Endothelial cell of umbilical vein (primary cell): ENCODE data around the gene SMAD6. TPM values are rescaled to one million over a fixed set of nuclear protein-coding genes. Genes with fewer than 3 reads are reported as not detected.

Experiments used
- BruUV-seq: library from RNA; stranded (reverse); fragments of 400-500 nt; replicated peaks from 2 replicates; lab custom pipeline; 2021; lab: Mats Ljungman, UMichigan
- CTCF ChIA-PET: fragments of 300-600, 350-600 bp; sonication (Branson Sonifier 250); formaldehyde crosslinking; loops from one replicate; lab custom pipeline; 2021; ENCODE audit warnings: antibody characterized with exemption, inconsistent platforms; lab: Charles Lee
- POLR2A ChIA-PET: fragments of 300-600, 350-600 bp; sonication (Branson Sonifier 250); formaldehyde crosslinking; loops from one replicate; lab custom pipeline; 2021; ENCODE audit warnings: antibody characterized with exemption, inconsistent platforms; lab: Charles Lee
- DNase-seq: peaks from one replicate; pipeline ENCODE4 v3.0.0-alpha.2; 2011; ENCODE audit warnings: low read depth, low spot score
- FAIRE-seq: peaks from 2 replicates; lab custom pipeline; 2011; peaks lifted over from hg19 to GRCh38; lab: Jason Lieb, UNC
- H2AFZ ChIP-seq: 2 replicates; pipeline ENCODE4 v1.6.0; 2012; ENCODE audit warnings: low read depth, low read length, control low read depth, inconsistent platforms
- H3K27ac ChIP-seq: 2 replicates; pipeline ENCODE4 v1.5.1; 2011; ENCODE audit warnings: low read depth, mild to moderate bottlenecking, control low read depth, low read length, moderate library complexity; ENCODE audit not compliant: insufficient read depth
- H3K27me3 ChIP-seq, 2 experiments: 2 replicates each; pipeline versions ENCODE4 v1.6.0 to v1.6.1; 2011; ENCODE audit warnings: low read length in 2 of 2, mixed read lengths in 1 of 2; ENCODE audit not compliant: control insufficient read depth in 2 of 2, insufficient read depth in 2 of 2
- H3K36me3 ChIP-seq, 2 experiments: 2 replicates in 1 of 2; 3 replicates in 1 of 2; pipeline ENCODE4 v1.5.1; 2011; ENCODE audit warnings: low read length in 2 of 2, mild to moderate bottlenecking in 1 of 2, moderate library complexity in 1 of 2; ENCODE audit not compliant: control insufficient read depth in 2 of 2, insufficient read depth in 2 of 2; ENCODE audit errors: extremely low read depth in 1 of 2
- H3K4me1 ChIP-seq: 3 replicates; pipeline ENCODE4 v1.5.1; 2011; ENCODE audit warnings: mild to moderate bottlenecking, low read length; ENCODE audit not compliant: control insufficient read depth, insufficient read depth; ENCODE audit errors: extremely low read depth
- H3K4me2 ChIP-seq: 2 replicates; pipeline ENCODE4 v1.6.1; 2011; ENCODE audit warnings: low read length, control low read depth, mixed read lengths; ENCODE audit not compliant: insufficient read depth
- H3K4me3 ChIP-seq, 3 experiments: fragments of 200-600 bp in 1 of 3; sonication (generic), shearing (Covaris generic) in 1 of 3; replicated peaks in 1 of 3; 2 replicates each; pipeline ENCODE4 v1.5.1; 2011 to 2016; ENCODE audit warnings: control low read depth in 3 of 3, low read length in 3 of 3, mild to moderate bottlenecking in 2 of 3, inconsistent platforms in 1 of 3, low read depth in 1 of 3, moderate library complexity in 1 of 3; ENCODE audit not compliant: insufficient read depth in 1 of 3
- H3K79me2 ChIP-seq: 2 replicates; pipeline ENCODE4 v1.6.0; 2012; ENCODE audit warnings: low read length, inconsistent platforms; ENCODE audit not compliant: control insufficient read depth, insufficient read depth
- H3K9ac ChIP-seq: replicated peaks from 2 replicates; pipeline ENCODE3; 2011; ENCODE audit warnings: low read length, control low read depth; ENCODE audit not compliant: insufficient read depth; ENCODE audit errors: extremely low read depth
- H3K9me1 ChIP-seq: replicated peaks from 3 replicates; pipeline ENCODE4 v1.6.0; 2011; ENCODE audit warnings: mild to moderate bottlenecking, low read length; ENCODE audit not compliant: control insufficient read depth, insufficient read depth; ENCODE audit errors: extremely low read depth
- H3K9me3 ChIP-seq: replicated peaks from 2 replicates; pipeline ENCODE4 v1.5.1; 2012; ENCODE audit warnings: low read length, inconsistent platforms; ENCODE audit not compliant: control insufficient read depth, insufficient read depth
- H4K20me1 ChIP-seq: replicated peaks from 2 replicates; pipeline ENCODE3; 2011; ENCODE audit warnings: mild to moderate bottlenecking, low read length; ENCODE audit not compliant: control insufficient read depth, insufficient read depth; ENCODE audit errors: extremely low read depth
- CTCF ChIP-seq, 2 donors: IDR thresholded peaks; 1 replicate in 1 of 2; 2 replicates in 1 of 2; pipeline ENCODE4 v1.5.1; 2011; ENCODE audit warnings: low read length in 2 of 2, mild to moderate bottlenecking in 2 of 2, moderate library complexity in 2 of 2, control low read depth in 1 of 2, inconsistent platforms in 1 of 2, low read depth in 1 of 2; ENCODE audit not compliant: insufficient read depth in 1 of 2; ENCODE audit errors: extremely low read depth in 1 of 2
- FOS ChIP-seq: IDR thresholded peaks from 2 replicates; pipeline ENCODE4 v1.6.1; 2011; ENCODE audit warnings: mild to moderate bottlenecking, low read length, moderate library complexity, borderline replicate concordance; ENCODE audit not compliant: insufficient read depth
- JUN ChIP-seq: IDR thresholded peaks from 2 replicates; pipeline ENCODE4 v1.6.1; 2011; ENCODE audit warnings: borderline replicate concordance, low read depth; ENCODE audit not compliant: insufficient read length, insufficient read depth
- MYC ChIP-seq: IDR thresholded peaks from one replicate; pipeline ENCODE4 v1.6.1; 2011; ENCODE audit warnings: mild to moderate bottlenecking, low read depth, low read length
- POLR2A ChIP-seq: IDR thresholded peaks from 2 replicates; pipeline ENCODE4 v1.6.1; 2012; ENCODE audit warnings: low read depth, mild to moderate bottlenecking, control low read depth, low read length
- POLR2AphosphoS5 ChIP-seq: IDR thresholded peaks from 2 replicates; pipeline ENCODE4 v1.6.1; 2012; ENCODE audit warnings: low read depth, mild to moderate bottlenecking, control low read depth, low read length, moderate library complexity; ENCODE audit not compliant: insufficient read depth
- dilution Hi-C: fragments of 300-500 bp; cut with MboI; formaldehyde crosslinking; loops from one replicate; pipeline ENCODE4 v1.15.0; 2019; ENCODE audit warnings: low sequenced_read_pairs; ENCODE audit not compliant: extremely low pct_ligation_motif_present
- intact Hi-C: fragments of 100-400 bp; cut with micrococcal nuclease; formaldehyde crosslinking; loops from one replicate; pipeline ENCODE4 v1.10.0; 2022
- polyA plus RNA-seq, 4 experiments: library from polyadenylated mRNA; depleted of rRNA in 3 of 4; stranded (reverse) in 3 of 4; unstranded in 1 of 4; fragments of >200 nt; gene quantifications; 2 replicates each; pipeline versions ENCODE4 v1.2.1 to v1.2.3, GENCODE V29; 2011 to 2012; ENCODE audit warnings: missing spikeins in 1 of 4
- total RNA-seq: library from RNA; stranded (reverse); gene quantifications from 2 replicates; pipeline ENCODE4 v1.2.3, GENCODE V29; 2021

Gene SMAD6
- total and polyA plus RNA-seq, 2 donors (not counting 3 experiments of a cell fraction or from before 2014, with no cell fraction given): 7.3 to 12.5 TPM

DNA sequence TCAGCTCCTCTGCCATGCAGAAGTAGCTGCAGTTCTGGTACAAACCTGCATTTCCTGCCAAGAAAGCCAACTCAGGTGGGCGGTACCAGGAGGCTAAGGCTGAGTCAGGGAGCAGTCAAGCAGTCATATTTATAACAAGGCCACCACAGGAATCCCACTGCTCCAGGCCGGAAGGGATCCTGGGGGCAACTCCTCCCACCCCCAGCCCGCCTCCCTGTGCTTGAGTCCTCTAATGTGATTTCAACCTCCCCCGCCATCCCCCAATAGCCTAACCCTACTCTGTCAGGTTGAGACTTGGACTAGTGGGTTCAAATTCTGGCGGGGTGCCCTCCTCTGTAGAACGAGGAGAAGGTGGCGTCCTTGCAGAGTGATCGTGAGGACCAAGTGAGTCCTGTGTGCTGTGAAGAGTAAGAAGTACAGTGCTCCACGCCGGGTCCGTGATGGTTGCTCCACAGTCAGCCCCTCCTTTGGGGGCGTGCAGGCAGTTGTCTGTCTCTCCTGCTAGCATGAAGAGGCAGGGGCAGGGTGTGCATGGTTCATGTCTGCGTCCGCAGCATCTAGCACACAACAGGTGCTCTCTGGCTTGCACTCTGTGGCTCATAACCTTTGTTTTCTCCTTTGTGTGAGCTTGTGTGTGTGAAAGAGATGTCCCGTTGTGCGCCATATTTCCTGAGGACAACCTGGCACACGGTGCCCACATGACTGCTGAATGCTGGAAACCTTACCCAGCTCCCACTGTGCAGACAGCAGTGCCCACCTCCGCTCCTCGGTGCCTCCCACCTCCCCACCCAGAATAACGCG, 78.3 kb downstream of the SMAD6 start:
- Histone ChIP-seq H3K27ac (no peak overlapping the region), H4K20me1 (no peaks in the 10 kb centered on the region), H3K9me1 (no peaks in the 10 kb centered on the region), H3K9me3 (no peaks in the 10 kb centered on the region), H3K4me2 (no peak overlapping the region), H3K9ac (no peak overlapping the region), H3K27me3 (no peaks in the 10 kb centered on the region), H2AFZ (no peak overlapping the region), H3K4me1 (peaks cover 4% of the 10 kb centered on the region), H3K36me3 (peaks cover 0 to 3% of the 10 kb centered on the region in 2 experiments), H3K4me3 (no peak overlapping the region), H3K79me2 (peaks cover 4% of the 10 kb centered on the region)
- TF ChIP-seq JUN (no peak), POLR2AphosphoS5 (no peak), MYC (no peak), POLR2A (no peak), FOS (no peak)
- intact Hi-C loops: no loop called here
- CTCF ChIA-PET: interaction anchor here (1.0 to 4.4 kb wide), 4 partner anchors 8 to 161 kb away, joined by 3 to 39 read pairs (median 5); no protein-coding TSS in a partner anchor
- FAIRE-seq (peak; percentile 55), DNase-seq (no peak)
- POLR2A ChIA-PET: no interaction called here
- no TSS peak for BruUV-seq
- dilution Hi-C loops: no loop called here

DNA sequence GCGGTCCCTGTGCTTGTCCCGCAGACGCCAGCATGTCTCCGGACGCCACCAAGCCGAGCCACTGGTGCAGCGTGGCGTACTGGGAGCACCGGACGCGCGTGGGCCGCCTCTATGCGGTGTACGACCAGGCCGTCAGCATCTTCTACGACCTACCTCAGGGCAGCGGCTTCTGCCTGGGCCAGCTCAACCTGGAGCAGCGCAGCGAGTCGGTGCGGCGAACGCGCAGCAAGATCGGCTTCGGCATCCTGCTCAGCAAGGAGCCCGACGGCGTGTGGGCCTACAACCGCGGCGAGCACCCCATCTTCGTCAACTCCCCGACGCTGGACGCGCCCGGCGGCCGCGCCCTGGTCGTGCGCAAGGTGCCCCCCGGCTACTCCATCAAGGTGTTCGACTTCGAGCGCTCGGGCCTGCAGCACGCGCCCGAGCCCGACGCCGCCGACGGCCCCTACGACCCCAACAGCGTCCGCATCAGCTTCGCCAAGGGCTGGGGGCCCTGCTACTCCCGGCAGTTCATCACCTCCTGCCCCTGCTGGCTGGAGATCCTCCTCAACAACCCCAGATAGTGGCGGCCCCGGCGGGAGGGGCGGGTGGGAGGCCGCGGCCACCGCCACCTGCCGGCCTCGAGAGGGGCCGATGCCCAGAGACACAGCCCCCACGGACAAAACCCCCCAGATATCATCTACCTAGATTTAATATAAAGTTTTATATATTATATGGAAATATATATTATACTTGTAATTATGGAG, 79.1 kb downstream of the SMAD6 start:
- TF ChIP-seq CTCF (IDR thresholded peaks at IDR 0.05; ENCODE audit: extremely low read depth in 1 of 2, insufficient read depth in 1 of 2, low read depth in 1 of 2, low read length in 2 of 2): no peak
- dilution Hi-C loops: no loop called here
- no TSS peak for BruUV-seq
- Histone ChIP-seq H2AFZ (no peak overlapping the region), H4K20me1 (no peaks in the 10 kb centered on the region), H3K4me3 (no peak overlapping the region), H3K36me3 (peaks cover 0 to 3% of the 10 kb centered on the region in 2 experiments), H3K4me1 (peaks cover 4% of the 10 kb centered on the region), H3K4me2 (no peak overlapping the region), H3K27me3 (no peaks in the 10 kb centered on the region), H3K9me3 (no peaks in the 10 kb centered on the region), H3K9me1 (no peaks in the 10 kb centered on the region), H3K79me2 (peaks cover 1% of the 10 kb centered on the region), H3K9ac (no peak overlapping the region), H3K27ac (no peak overlapping the region)
- no peak for FAIRE-seq
- ChIA-PET CTCF (interaction anchor here (1.6 to 4.4 kb wide), 3 partner anchors 70 to 162 kb away, joined by 4 to 39 read pairs (median 14); no protein-coding TSS in a partner anchor), POLR2A (no interaction called here)
- intact Hi-C loops: no loop called here
- no peak for DNase-seq
